ACC112 (cell line): Measurements from ENCODE around the gene LAMA5.
"Not testable (repeated sequence)": the region's sequence is repeated elsewhere in the genome, so short reads cannot be mapped to it uniquely, and the experiment has no call there.

Experiments used
- H2AFZ ChIP-seq: fragments of 200-600 bp; sonication (generic); one replicate; pipeline ENCODE4 v1.6.0; 2017; ENCODE audit warnings: antibody characterized with exemption, low read length; ENCODE audit not compliant: unreplicated experiment
- H3K27ac ChIP-seq: fragments of 200-600 bp; sonication (generic); 2 replicates; pipeline ENCODE4 v1.5.1; 2014; ENCODE audit warnings: low read depth, mild to moderate bottlenecking, antibody characterized with exemption, low read length, moderate library complexity
- H3K27me3 ChIP-seq: fragments of 200-600 bp; sonication (generic); 2 replicates; pipeline ENCODE4 v1.6.1; 2014; ENCODE audit warnings: mild to moderate bottlenecking, antibody characterized with exemption, low read length, moderate library complexity, mixed read lengths; ENCODE audit not compliant: insufficient read depth
- H3K36me3 ChIP-seq: fragments of 200-600 bp; sonication (generic); 2 replicates; pipeline ENCODE4 v1.6.1; 2016; ENCODE audit warnings: mild to moderate bottlenecking, antibody characterized with exemption, low read length, moderate library complexity, mixed read lengths; ENCODE audit not compliant: insufficient read depth
- H3K4me1 ChIP-seq: fragments of 200-600 bp; sonication (generic); one replicate; pipeline ENCODE4 v1.6.1; 2016; ENCODE audit warnings: low read length, mixed read lengths; ENCODE audit not compliant: insufficient read depth, unreplicated experiment, control insufficient read depth
- H3K4me3 ChIP-seq: fragments of 200-600 bp; sonication (generic); 2 replicates; pipeline ENCODE4 v1.5.1; 2014; ENCODE audit warnings: mild to moderate bottlenecking, low read depth, low read length
- H3K79me2 ChIP-seq: fragments of 200-600 bp; sonication (generic); one replicate; pipeline ENCODE4 v1.6.0; 2016; ENCODE audit warnings: low read length; ENCODE audit not compliant: control insufficient read depth, unreplicated experiment, insufficient read depth

LAMA5 gene

GRCh38 chr20:62374331-62375152, 7.4 kb upstream of the LAMA5 start:
- Histone ChIP-seq H3K79me2 (no peaks in the 10 kb centered on the region), H3K4me3 (no peak overlapping the region), H3K27ac (no peak overlapping the region), H3K4me1 (peaks cover 28% of the 10 kb centered on the region), H2AFZ (no peak overlapping the region), H3K36me3 (no peaks in the 10 kb centered on the region), H3K27me3 (no peaks in the 10 kb centered on the region)

GRCh38 chr20:62373631-62374179, 6.6 kb upstream of the LAMA5 start:
- peaks cover 34% of the 10 kb centered on the region for H3K4me1 ChIP-seq
- H3K27ac ChIP-seq, H3K79me2 ChIP-seq, H2AFZ ChIP-seq, H3K36me3 ChIP-seq, H3K27me3 ChIP-seq, H3K4me3 ChIP-seq: not testable (repeated sequence)

GRCh38 chr20:62372042-62372993, 5.2 kb upstream of the LAMA5 start:
- no peaks in the 10 kb centered on the region for H3K36me3 ChIP-seq
- no peaks in the 10 kb centered on the region for H3K27me3 ChIP-seq
- no peak overlapping the region for H3K4me3 ChIP-seq
- peaks cover 47% of the 10 kb centered on the region for H3K4me1 ChIP-seq
- H2AFZ ChIP-seq, result no peak overlapping the region
- no peak overlapping the region for H3K27ac ChIP-seq
- no peaks in the 10 kb centered on the region for H3K79me2 ChIP-seq

- no peaks in the 10 kb centered on the region for H3K36me3 ChIP-seq
- H3K27me3 ChIP-seq, result no peaks in the 10 kb centered on the region
- peaks cover 47% of the 10 kb centered on the region for H3K4me1 ChIP-seq
- H3K79me2 ChIP-seq, result no peaks in the 10 kb centered on the region
- H3K4me3 ChIP-seq, result no peak overlapping the region
- no peak overlapping the region for H3K27ac ChIP-seq
- no peak overlapping the region for H2AFZ ChIP-seq
Observed at GRCh38 chr20:62371588-62372041, 4.5 kb upstream of the LAMA5 start.

- Histone ChIP-seq H3K4me1 (peaks cover 47% of the 10 kb centered on the region), H3K27ac (no peak overlapping the region), H2AFZ (no peak overlapping the region), H3K4me3 (no peak overlapping the region), H3K27me3 (no peaks in the 10 kb centered on the region), H3K36me3 (no peaks in the 10 kb centered on the region), H3K79me2 (no peaks in the 10 kb centered on the region)
Observed at GRCh38 chr20:62370807-62371587, 3.9 kb upstream of the LAMA5 start.

- Histone ChIP-seq H3K4me1 (peaks cover 45% of the 10 kb centered on the region), H3K4me3 (0 out of 2 replicates have a peak overlapping the region, but pooled peaks have one; percentile 44), H3K27me3 (no peaks in the 10 kb centered on the region), H3K27ac (no peak overlapping the region), H2AFZ (no peak overlapping the region), H3K79me2 (no peaks in the 10 kb centered on the region), H3K36me3 (no peaks in the 10 kb centered on the region)
Observed at GRCh38 chr20:62370115-62370806, 3.1 kb upstream of the LAMA5 start.

GRCh38 chr20:62369815-62370114, 2.7 kb upstream of the LAMA5 start:
- Histone ChIP-seq H3K36me3 (no peaks in the 10 kb centered on the region), H3K27me3 (no peaks in the 10 kb centered on the region), H3K4me1 (peaks cover 45% of the 10 kb centered on the region), H3K79me2 (no peaks in the 10 kb centered on the region), H3K27ac (no peak overlapping the region), H3K4me3 (peak overlapping the region; percentile 44; the same call in 1 of the 2 replicates), H2AFZ (no peak overlapping the region)

GRCh38 chr20:62368976-62369814, 2.1 kb upstream of the LAMA5 start:
- Histone ChIP-seq H2AFZ (no peak overlapping the region), H3K36me3 (no peaks in the 10 kb centered on the region), H3K27ac (no peak overlapping the region), H3K4me1 (peaks cover 47% of the 10 kb centered on the region), H3K4me3 (peak overlapping the region; percentile 63), H3K27me3 (no peaks in the 10 kb centered on the region), H3K79me2 (no peaks in the 10 kb centered on the region)

- H3K36me3 ChIP-seq, result no peaks in the 10 kb centered on the region
- peaks cover 54% of the 10 kb centered on the region for H3K4me1 ChIP-seq
- no peaks in the 10 kb centered on the region for H3K27me3 ChIP-seq
- no peaks in the 10 kb centered on the region for H3K79me2 ChIP-seq
- H3K4me3 ChIP-seq, result peak overlapping the region; percentile 63
- no peak overlapping the region for H2AFZ ChIP-seq
- no peak overlapping the region for H3K27ac ChIP-seq
Observed at GRCh38 chr20:62368392-62368975, 1.4 kb upstream of the LAMA5 start.
